SW480 (cell line): ENCODE results near the gene NEUROD2.
A peak's percentile ranks its signal among the peaks of the same experiment; 100 is the strongest.

Source experiments
- DNase-seq: peaks from one replicate; pipeline ENCODE4 v3.0.0-alpha.2; 2016; ENCODE audit warnings: low spot score

Gene NEUROD2

GRCh38 chr17:39607851-39608130 lies at the start of gene NEUROD2:
Gene NEUROD2, minus strand, starts transcription at chr17:39607920. Its CDS starts 1,321 bp downstream, at chr17:39606599.
- DNase-seq: no peak

- no peak for DNase-seq
Measured at GRCh38 chr17:39655105-39655504, 47.4 kb upstream of the NEUROD2 start.

GRCh38 chr17:39653662-39654331 lies 46.1 kb upstream of the NEUROD2 start:
- no peak for DNase-seq

- no peak for DNase-seq
Measured at GRCh38 chr17:39653316-39653661, 45.6 kb upstream of the NEUROD2 start.

- DNase-seq: no peak
Measured at GRCh38 chr17:39652587-39653315, 45.0 kb upstream of the NEUROD2 start.

GRCh38 chr17:39651923-39652586 lies 44.3 kb upstream of the NEUROD2 start:
- DNase-seq: no peak

- DNase-seq: no peak
Measured at GRCh38 chr17:39650121-39650579, 42.4 kb upstream of the NEUROD2 start.

- no peak for DNase-seq
Measured at GRCh38 chr17:39648616-39649366, 41.1 kb upstream of the NEUROD2 start.

GRCh38 chr17:39647256-39647655 lies 39.5 kb upstream of the NEUROD2 start:
- DNase-seq: no peak

GRCh38 chr17:39643271-39643670 lies 35.6 kb upstream of the NEUROD2 start:
- no peak for DNase-seq

- DNase-seq: no peak
Measured at GRCh38 chr17:39642291-39643074, 34.8 kb upstream of the NEUROD2 start.

GRCh38 chr17:39641883-39642282 lies 34.2 kb upstream of the NEUROD2 start:
- no peak for DNase-seq

- DNase-seq: no peak
Measured at GRCh38 chr17:39641097-39641496, 33.4 kb upstream of the NEUROD2 start.

- DNase-seq: no peak
Measured at GRCh38 chr17:39640591-39641031, 32.9 kb upstream of the NEUROD2 start.

- no peak for DNase-seq
Measured at GRCh38 chr17:39639566-39640458, 32.1 kb upstream of the NEUROD2 start.

- no peak for DNase-seq
Measured at GRCh38 chr17:39639043-39639442, 31.3 kb upstream of the NEUROD2 start.

- DNase-seq: no peak
Measured at GRCh38 chr17:39638317-39638716, 30.6 kb upstream of the NEUROD2 start.

- peak; percentile 75 for DNase-seq
Measured at GRCh38 chr17:39636927-39637736, 29.4 kb upstream of the NEUROD2 start, which contains the start of gene STARD3. Gene STARD3, plus strand, starts transcription at chr17:39637144. Its CDS starts 16,388 bp downstream, at chr17:39653532.

- DNase-seq: no peak
Measured at GRCh38 chr17:39636587-39636926, 28.8 kb upstream of the NEUROD2 start.
